Measurements from ENCODE around the gene KCNG2.
"Not testable (repeated sequence)": the region's sequence is repeated elsewhere in the genome, so short reads cannot be mapped to it uniquely, and the experiment has no call there.

Gene KCNG2, protein sequence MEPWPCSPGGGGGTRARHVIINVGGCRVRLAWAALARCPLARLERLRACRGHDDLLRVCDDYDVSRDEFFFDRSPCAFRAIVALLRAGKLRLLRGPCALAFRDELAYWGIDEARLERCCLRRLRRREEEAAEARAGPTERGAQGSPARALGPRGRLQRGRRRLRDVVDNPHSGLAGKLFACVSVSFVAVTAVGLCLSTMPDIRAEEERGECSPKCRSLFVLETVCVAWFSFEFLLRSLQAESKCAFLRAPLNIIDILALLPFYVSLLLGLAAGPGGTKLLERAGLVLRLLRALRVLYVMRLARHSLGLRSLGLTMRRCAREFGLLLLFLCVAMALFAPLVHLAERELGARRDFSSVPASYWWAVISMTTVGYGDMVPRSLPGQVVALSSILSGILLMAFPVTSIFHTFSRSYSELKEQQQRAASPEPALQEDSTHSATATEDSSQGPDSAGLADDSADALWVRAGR

DNA sequence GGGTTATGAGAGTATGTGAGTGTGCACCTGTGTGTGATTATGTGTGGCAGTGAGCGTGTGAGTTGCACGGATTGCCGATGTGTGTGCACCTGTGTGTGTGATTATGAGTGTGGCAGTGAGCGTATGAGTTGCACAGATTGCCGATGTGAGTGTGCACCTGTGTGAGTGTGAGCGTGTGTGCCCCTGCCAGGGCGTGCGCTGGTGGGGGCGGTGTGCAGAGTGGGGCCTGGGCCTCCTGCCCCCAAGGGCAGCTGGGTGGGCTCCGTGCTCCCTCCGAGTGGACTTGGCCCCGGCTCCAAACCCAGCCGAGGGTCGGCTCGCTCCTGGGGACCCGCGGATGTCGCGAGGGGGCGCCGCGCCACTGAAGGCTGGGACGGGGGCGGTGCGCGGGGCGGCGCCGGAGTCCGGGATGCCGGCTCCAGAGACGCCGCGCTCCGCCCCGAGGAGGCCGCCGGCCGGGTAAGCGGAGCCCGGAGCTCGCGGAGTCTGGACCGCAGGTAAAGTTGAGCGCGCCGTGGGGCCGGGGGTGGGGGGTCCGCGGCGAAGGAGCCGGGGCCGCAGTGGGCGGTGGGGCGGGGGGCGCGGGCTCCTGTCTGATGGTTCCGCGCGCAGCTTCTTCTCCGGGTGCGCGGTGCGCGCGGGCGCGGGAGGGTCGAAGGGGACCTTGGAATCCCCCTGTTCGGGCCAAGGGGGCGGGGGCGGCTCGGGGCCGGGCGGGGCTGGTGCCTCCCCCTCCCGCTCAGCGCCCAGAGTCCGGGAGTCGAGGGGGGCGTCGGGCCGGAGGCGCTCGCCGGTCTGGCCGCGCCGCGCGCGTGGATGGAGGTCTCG is at the start of gene KCNG2:
KCNG2 (plus strand) TSS at position 421 of the 828 bp plus-strand sequence. CDS start 65,730 bp downstream, outside the sequence.
- peak in 1 of 14 donors; percentile 15 for DNase-seq

DNA sequence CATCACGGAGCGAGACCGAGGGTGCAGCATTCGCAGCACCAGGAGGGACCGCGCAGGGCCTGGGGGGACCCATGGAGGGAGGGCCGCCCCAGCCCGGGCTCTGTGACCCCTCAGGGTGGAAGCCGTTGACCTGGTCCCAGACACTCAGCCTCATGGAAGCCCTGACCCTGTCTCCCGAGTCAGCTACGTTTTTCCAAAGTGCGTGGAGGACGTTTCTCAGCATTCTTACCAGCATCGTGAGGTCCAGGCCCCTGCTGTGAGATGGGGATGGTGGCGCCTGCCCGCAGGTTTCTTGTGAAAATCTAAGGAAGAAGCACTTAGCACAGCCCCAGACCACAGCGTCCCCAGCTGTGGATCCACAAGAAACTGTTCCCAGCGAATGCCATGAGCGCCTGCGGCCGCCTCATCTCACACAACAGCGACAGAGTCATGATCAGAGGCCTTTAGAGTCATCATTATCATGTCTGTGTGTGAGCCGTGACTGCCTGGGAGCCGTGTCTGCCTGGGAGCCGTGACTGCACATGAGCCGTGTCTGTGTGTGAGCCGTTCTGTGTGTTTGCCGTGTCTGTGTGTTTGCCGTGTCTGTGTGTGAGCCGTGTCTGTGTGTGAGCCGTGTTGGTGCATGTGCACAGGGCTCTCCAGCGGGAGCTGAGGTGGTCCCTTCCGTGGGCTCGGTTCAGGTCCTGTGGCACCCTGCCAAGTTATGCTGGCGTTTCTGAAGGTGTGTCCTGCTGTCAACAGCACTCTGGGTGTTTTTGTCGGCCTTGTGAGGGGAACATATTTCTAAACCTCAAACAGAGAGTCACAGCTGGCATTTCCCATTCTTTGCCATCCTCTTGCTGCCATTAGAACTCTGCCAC is 49.2 kb upstream of the KCNG2 start:
- no peak for DNase-seq

DNA sequence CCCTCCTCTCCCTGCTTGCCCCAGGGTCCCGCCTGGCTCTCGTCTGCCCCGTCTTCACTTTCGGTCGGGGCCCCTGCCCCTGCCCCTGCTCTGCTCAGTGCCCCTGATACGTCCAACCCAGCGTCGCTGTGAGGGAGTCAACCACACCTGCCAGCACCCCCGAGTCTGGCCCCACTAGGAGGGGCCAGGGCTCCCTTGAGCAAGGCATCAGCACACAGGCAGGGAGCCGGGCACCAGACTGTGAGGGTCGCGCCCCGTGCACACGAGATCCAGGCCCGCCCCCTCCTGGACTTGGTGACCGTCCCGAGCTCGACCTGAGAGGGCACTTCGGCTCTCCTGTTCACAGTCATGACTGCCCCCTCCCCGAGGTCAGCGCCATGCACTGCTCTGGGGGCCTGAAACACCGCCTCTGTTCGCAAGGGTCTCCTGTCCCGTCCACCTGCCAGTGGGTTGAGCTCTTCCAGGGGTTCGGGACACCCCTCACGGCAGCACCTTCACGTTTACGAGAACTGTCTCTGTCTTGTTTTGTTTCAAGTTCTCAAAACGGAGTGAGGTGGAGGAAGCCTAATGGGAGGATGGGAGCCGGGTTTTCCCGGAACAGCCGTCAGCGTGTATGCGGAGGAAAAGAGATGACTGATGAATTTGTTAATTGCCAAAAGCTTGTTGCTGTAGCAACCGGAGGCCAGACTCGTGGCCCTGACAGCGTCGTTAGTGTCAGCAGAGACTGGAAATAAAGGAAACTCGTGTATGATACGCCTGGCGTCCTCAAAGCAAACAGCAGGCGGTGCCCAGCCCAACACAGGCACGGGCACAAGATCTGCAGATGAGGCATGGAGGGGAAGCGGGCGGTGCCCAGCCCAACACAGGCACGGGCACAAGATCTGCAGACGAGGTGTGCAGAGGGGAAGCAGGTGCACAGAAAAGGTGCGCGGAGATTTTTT is 48.2 kb upstream of the KCNG2 start:
- DNase-seq: no peak

DNA sequence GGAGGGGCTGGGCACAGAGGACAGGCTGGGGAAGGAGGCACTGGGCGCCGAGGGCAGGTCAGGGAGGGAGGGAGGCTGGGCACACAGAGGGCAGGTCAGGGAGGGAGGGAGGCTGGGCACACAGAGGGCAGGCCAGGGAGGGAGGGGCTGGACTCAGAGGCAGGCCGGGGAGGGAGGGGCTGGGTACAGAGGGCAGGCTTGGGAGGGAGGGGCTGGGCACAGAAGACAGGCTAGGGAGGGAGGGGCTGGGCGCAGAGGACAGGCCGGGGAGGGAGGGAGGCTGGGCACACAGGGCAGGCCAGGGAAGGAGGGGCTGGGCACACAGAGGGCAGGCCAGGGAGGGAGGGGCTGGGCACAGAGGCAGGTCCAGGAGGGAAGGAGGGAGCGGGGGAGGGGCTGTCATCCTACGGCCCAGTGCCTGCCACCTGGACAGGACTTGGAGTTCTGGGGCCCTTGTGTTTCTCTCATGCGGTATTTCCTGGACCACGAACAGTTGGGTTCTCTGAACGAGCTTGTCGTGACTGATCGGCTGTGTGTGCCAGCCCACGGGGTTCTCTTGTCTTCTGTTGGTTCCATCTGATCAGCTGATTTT is 46.7 kb upstream of the KCNG2 start:
- peak in 2 of 14 donors; percentile 11 to 47 for DNase-seq

DNA sequence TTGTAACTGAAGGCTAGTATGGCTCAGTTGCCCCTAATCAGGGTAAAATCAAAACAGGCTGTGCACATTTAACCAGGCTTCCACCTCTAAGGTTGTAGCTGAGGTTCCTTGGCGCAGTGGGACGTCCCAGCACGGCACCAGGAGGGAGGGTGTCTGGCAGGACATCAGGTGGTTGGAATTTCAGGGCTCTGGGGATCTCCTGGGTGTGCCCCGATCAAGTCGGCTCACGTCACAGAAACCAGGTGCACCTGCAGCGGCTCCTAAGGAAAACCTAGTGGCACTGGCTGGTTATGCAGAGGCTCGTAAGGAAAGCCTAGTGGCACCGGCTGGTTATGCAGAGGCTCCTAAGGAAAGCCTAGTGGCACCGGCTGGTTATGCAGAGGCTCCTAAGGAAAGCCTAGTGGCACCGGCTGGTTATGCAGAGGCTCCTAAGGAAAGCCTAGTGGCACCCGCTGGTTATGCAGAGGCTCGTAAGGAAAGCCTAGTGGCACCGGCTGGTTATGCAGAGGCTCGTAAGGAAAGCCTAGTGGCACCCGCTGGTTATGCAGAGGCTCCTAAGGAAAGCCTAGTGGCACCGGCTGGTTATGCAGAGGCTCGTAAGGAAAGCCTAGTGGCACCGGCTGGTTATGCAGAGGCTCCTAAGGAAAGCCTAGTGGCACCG is 45.7 kb upstream of the KCNG2 start:
- DNase-seq: not testable (repeated sequence)

DNA sequence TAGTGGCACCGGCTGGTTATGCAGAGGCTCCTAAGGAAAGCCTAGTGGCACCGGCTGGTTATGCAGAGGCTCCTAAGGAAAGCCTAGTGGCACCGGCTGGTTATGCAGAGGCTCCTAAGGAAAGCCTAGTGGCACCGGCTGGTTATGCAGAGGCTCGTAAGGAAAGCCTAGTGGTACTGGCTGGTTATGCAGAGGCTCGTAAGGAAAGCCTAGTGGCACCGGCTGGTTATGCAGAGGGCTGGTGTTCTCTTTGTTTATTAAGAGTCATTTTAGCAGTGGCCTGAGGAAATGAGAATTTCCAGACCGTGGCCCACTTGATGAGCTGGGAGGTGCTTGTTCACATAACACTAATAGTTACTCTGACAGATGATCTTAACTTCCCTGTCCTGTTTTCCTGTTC is 44.8 kb upstream of the KCNG2 start:
- not testable (repeated sequence) for DNase-seq

DNA sequence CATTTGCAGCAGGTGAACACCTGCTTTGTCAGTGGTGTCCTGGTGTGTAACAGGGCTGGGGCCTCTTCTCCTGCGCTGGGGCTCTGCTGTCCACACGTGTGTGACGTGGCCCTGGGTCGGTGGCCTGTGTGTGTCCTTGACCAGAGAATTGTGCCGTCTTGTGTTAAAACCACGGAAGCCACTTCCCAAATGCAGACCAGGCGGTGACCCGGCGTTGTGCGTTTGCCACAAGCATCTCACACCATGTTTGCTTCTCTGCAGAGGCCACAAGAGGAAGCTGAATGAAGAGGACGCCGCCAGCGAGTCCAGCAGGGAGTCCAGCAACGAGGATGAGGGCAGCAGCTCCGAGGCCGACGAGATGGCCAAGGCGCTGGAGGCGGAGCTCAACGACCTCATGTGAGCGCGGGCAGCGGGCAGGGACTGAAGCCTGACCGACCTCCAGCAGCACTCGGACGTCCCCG is 44.3 kb upstream of the KCNG2 start:
- DNase-seq: no peak

DNA sequence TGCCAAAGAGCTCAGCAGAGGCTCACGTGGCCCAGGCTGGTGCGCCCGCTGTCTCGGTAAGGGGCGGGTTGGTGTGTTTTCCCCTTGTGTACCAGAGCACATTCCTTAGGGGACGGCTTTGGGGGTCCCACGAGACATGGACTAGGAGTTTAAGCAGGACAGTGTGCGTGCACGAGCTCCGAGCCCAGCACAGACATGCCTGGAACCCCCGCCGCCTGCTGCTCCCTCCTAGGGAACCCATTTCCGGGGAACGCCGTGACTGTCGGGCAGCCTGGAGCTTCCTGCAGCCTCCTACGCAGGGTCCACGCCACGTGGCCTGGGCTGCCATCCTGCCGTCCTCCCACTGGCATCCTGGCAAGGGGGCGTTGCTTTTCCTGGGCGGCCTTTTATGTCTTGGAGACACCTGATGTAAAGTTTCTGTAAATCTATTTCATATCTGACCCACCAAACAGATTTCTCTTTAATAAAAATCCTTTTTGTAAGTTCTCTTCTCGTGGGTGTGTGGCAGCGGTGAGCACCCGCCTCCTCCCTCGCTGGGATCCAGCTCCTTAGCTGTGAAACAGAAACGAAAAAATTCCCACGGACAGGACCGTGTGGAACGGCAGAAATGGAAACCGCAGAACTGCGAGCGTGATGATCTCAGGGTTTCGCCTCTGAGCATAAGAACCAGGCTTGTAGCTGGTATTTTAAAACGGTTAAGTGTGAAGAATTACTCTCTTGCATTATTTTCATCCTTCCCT is 43.5 kb upstream of the KCNG2 start:
- DNase-seq: no peak

DNA sequence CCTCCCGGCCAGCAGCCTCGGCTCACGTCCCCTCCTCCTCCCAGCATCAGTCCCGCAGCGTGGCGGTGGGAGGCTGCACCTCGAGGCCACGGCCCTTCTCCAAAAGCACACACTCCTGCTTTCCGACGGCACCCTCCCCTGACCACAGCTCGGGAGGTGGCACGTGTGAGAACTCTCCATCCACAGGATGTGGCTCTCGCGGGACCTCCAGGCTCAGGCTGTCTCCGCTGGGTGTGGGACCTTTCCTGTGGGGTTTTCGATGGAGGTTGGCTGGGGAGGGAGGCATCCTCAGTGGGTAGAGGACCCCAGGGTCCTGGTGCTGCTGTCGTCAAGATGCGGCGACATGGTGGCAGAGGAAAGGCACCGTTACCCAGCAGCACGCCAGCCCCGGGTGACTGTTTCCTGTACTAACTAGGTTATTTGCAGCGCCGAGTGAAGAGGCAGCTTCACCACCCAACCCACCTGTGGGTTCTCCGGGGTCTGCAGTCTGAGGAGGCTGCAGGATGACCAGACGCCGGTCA is 42.8 kb upstream of the KCNG2 start:
- no peak for DNase-seq

DNA sequence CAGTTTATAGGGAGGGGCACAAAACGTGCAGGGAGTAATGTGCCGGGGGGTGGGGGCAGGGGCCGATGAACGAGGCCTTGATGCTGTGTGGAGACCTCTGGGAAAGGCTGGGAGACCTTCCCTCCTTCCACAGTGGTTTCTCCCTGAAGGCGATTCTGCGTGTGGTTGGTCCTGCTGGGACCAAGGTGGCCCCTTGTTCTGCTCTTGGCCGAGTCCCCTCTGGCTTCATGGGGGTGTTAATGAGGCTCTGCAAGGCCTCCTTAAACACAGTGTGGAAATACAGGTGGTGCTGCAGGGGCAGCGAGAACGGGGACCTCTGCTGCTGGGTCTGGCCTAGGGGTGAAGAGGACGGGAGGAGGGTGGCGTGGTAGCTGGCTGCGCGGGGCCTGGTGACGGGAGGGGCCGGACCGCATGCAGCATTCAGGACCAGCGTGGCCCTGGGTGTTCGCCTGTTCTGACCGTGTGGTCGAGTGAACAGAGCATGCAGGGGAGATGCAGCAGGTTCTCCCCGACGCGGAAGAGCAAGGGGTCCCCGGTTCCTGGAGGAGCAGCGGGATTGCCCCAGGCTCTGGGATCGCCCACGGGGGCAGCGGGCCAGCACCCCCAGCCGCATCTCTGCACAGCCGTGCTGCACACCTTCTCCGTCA is 42.1 kb upstream of the KCNG2 start:
- no peak for DNase-seq

DNA sequence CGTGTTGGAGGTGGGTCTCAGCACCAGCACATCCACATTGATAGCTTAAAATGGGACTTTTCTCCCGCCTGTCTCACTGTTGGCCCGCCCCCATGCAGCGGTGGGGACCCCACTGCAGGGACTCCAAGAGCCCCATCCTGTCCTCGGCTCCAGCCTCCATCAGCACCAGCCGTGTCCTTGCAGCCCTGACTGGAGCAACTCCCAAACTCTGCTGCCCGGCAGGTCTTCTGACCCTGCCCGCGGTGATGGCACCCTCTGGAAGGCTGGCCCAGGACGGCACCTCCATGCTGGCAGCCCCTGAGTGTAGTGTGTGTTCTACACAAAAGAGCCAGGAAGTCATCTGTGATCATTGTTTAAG is 41.6 kb upstream of the KCNG2 start:
- DNase-seq: no peak

DNA sequence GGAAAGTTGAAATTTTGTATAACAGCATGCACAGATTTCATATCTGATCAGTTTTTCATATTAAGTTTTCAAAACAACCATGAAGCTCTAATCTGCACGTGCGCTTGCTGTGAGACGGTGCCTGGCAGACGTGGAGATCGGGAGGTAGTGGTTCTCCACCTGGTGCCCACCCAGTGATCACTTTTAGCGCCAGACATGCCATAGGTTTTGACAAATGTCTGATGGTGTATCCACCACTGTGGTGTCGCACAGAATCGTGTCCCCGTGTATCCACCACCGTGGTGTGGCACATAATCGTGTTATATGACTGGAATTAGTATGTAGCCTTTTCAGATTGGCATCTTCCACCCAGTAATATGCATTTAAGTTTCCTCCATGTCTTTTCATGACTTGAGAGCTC is 40.9 kb upstream of the KCNG2 start:
- no peak for DNase-seq

DNA sequence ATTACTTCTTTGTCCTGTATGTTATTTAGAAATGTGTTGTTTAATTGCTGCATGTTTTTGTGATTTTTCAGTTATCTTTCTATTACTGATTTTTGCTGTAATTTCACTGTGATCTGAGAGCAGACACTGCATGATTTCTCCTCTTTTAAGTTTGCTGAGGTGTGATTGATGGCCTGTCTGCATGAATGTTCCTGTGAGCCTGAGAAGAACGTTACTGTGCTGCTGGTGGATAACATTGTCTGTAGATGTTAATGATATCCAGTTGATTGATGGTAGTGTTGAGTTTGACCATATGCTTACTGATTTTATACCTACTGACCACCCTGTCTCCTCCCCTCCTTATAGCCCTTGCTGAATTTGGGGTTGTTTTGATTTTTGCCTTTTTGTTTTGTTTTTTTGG is 37.4 kb upstream of the KCNG2 start:
- DNase-seq: no peak

DNA sequence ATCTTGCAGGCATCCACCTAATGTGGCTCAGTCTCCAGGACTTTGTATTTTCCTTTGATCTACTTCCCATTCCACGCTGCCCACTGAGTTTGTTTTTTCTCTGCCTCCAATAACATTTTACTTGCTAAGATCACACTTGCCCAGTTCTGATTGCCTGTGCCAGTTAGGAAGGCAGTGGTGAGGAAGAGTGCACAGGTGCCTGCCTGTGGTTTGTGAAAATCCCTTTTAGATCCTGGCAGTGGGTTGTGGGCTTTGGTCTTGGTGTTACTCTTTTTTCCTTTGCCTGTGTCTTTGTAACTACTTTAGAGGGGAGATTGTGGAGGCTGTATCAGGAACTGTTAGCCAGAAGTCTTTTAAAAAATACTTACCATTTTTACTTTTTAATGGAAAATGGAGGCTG is 36.9 kb upstream of the KCNG2 start:
- DNase-seq: no peak

DNA sequence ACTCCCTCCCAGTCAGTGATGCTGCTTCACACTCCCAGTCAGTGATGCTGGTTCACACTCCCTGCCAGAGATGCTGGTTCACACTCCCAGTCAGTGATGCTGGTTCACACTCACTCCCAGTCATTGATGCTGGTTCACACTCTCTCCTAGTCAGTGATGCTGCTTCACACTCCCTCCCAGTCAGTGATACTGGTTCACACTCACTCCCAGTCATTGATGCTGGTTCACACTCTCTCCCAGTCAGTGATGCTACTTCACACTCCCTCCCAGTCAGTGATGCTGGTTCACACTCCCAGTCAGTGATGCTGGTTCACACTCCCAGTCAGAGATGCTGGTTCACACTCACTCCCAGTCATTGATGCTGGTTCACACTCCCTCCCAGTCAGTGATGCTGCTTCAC is 34.3 kb upstream of the KCNG2 start:
- DNase-seq: no peak

DNA sequence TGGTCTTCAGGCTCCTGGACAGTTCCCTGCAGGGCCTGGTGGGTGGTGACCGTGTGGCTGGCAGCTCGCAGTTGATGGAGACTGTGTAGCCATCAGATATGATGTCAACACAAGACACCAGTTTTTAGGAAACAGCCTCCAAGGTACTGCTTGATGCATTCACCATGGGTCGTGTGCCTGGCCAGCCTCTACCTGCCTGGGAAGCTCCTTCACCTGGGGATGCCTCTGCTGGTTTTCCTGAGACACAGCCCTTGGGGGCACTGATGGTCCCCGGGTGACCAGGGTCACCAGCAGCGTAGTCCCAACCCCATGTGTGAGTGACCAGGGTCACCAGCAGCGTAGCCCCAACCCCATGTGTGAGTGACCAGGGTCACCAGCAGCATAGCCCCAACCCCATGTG is 33.6 kb upstream of the KCNG2 start:
- DNase-seq: no peak

DNA sequence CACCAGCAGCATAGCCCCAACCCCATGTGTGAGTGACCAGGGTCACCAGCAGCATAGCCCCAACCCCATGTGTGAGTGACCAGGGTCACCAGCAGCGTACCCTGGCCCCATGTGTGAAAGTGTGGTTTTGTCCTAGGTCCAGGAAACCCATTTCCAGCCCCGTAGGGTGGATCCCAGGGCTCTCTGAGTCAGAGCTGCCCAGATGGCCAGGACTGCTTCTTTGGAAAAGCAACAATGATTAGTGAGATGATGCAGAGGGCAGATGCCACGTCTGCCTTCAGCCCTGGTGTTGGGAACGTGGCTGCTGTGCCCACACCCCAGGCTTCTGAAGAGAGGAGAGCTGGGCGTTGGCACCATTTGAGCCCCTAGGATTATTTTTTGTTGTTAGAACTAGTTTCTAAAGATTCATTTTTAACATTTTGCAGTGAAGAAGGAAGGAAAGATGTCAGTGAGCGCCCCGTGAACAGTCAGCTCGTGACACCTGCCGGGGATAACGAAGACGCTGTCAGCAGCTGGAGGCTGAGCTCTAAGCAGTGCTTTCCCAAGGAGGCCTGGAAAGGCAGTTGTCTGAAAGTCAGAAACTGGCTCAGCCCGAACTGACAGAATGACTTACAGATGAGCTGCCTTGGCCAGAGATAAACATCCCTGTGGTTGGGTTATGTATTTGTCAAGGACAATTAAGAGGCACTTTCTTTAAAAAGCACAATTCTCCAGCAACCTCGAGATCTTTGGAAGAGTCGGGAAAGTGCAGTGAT is 32.1 kb upstream of the KCNG2 start:
- DNase-seq: no peak

DNA sequence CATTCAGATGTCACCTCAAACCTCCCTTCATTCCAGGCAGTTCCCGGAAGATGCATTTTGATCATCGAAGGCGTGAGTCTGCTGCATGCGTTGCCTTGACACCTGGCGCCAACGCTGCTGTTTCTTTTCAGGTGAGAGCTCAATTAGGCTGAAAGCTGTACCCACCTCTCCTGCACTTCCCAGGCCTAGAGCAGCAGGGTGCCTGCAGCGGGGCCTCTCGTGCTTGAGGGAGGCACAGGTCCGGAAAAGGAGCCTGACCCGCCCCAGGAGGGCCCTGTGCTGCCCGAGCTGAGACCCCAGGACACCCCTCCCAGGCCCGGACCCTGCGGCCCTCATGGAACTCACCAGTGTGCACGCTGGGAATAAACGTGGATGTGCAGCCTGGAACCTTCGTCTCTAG is 31.4 kb upstream of the KCNG2 start:
- DNase-seq: no peak
